Adipocyte (in vitro differentiated cells): ENCODE measurements around the gene TM9SF2.
"Not testable (repeated sequence)": the region's sequence is repeated elsewhere in the genome, so short reads cannot be mapped to it uniquely, and the experiment has no call there.

Source experiments
- DNase-seq: peaks from one replicate; pipeline ENCODE4 v3.0.0-alpha.2; 2015; ENCODE audit warnings: low read depth
- H3K27me3 ChIP-seq: replicated peaks from 2 replicates; pipeline ENCODE4 v1.7.0; 2013; ENCODE audit warnings: mild to moderate bottlenecking, low read length, moderate library complexity; ENCODE audit not compliant: control insufficient read depth, insufficient read depth
- H3K36me3 ChIP-seq: 2 replicates; pipeline ENCODE4 v1.7.0; 2013; ENCODE audit warnings: low read length, mild to moderate bottlenecking, moderate library complexity; ENCODE audit not compliant: control insufficient read depth, insufficient read depth, severe bottlenecking
- H3K4me1 ChIP-seq: 2 replicates; pipeline ENCODE4 v1.7.0; 2013; ENCODE audit warnings: mild to moderate bottlenecking, low read length, moderate library complexity; ENCODE audit not compliant: control insufficient read depth, insufficient read depth
- H3K4me3 ChIP-seq: 2 replicates; pipeline ENCODE4 v1.7.0; 2013; ENCODE audit warnings: mild to moderate bottlenecking, low read length, moderate library complexity
- H3K9ac ChIP-seq: 2 replicates; pipeline ENCODE4 v1.7.0; 2013; ENCODE audit warnings: mild to moderate bottlenecking, low read length, moderate library complexity
- H3K9me3 ChIP-seq: 2 replicates; pipeline ENCODE4 v1.7.0; 2013; ENCODE audit warnings: mild to moderate bottlenecking, low read length, moderate library complexity; ENCODE audit not compliant: control insufficient read depth

The TM9SF2 gene

DNA sequence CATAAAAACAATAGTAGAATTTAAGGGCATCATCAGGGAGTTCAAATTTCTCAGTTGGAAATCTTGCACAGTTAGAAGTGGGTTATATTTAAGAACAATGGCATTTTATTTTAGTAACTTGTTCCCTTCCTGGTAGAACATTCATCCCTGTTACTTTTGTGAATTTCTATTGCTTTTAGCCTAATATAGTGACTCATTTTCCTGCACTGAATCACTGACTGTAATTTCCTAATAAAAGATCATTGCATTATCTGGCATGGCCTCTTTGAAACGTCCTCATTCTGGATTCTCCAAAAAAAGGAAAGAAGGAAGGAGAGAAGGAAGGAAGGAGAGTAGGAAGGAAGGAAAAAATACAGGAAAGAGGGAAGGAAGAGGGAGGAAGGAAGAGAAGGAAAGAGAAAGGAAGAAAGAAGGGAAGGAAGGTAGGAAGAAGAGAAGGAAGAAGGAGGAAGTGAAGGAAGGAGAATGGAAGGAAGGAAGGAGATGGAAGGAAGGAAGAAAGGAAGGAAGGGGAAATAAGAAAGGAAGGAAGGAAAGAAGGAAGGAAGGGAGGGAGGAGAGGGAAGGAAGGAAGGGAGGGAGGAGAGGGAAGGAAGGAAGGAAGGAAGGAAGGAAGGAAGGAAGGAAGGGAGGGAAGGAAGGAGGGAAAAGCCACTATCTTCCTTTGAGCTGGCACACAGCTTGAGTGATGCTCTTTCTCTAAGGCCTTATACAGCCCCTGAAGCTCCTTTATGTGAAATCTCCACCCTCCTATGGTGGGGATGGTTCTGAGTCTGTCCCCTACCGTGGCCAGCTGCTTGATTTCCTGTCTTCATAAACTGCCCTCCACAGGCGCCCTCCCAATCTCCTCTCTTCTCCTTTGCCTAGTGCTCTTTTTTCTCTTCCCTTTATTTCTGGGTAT lies 29.8 kb upstream of the TM9SF2 start:
- Histone ChIP-seq H3K4me3 (peak overlapping the region; percentile 32), H3K9ac (peak overlapping the region; percentile 48), H3K4me1 (peaks cover 30% of the 10 kb centered on the region), H3K36me3 (no peaks in the 10 kb centered on the region), H3K9me3 (no peaks in the 10 kb centered on the region), H3K27me3 (no peaks in the 10 kb centered on the region)
- DNase-seq: no peak

GRCh38 chr13:99472122-99472440 lies 29.2 kb upstream of the TM9SF2 start:
- no peaks in the 10 kb centered on the region for H3K36me3 ChIP-seq
- no peak overlapping the region for H3K4me3 ChIP-seq
- no peaks in the 10 kb centered on the region for H3K27me3 ChIP-seq
- no peak for DNase-seq
- H3K4me1 ChIP-seq: peaks cover 29% of the 10 kb centered on the region
- no peak overlapping the region for H3K9ac ChIP-seq
- H3K9me3 ChIP-seq: no peaks in the 10 kb centered on the region

DNA sequence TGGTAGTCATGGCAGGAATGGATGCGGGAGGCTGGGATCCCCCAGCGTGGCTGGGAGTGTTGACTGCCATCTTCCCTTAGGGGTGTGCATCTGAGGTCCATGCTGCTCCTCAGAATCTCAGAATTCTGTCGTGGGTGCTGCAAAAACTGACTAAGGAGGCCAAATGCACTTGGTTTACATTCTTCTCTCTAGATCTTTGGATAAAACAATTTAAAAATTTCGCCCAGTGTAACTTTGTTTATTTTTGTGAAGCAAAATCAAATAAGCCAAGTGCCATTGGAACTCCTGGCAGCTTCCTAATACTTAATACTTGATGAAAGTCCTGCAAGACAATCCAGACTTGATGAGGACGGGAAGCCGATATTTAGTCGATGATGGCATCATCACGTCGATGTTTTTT lies 27.8 kb upstream of the TM9SF2 start:
- H3K36me3 ChIP-seq: no peaks in the 10 kb centered on the region
- H3K27me3 ChIP-seq: no peaks in the 10 kb centered on the region
- DNase-seq: no peak
- no peak overlapping the region for H3K9ac ChIP-seq
- peaks cover 18% of the 10 kb centered on the region for H3K4me1 ChIP-seq
- no peak overlapping the region for H3K4me3 ChIP-seq
- no peaks in the 10 kb centered on the region for H3K9me3 ChIP-seq

DNA sequence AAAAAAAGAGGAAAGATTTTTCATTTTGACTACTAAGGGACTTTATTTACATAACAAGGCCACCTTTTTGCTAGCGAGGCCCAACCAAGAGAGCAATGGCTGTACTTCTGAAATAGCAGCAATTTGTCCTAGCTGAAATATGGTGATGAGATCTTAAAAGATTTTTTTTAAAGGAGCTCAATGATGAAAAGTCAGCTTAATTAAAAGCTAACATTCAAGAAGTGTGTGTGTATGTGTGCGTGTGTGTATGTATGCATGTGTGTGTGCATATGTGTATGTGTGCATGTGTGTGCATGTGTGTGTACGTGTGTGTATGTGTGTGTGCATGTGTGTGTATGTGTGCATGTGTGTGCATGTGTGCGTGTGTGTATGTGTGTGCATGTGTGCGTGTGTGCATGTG lies 24.6 kb upstream of the TM9SF2 start:
- H3K27me3 ChIP-seq: no peaks in the 10 kb centered on the region
- no peak overlapping the region for H3K9ac ChIP-seq
- H3K36me3 ChIP-seq: no peaks in the 10 kb centered on the region
- H3K4me1 ChIP-seq: peaks cover 2% of the 10 kb centered on the region
- DNase-seq: no peak
- H3K4me3 ChIP-seq: no peak overlapping the region
- no peaks in the 10 kb centered on the region for H3K9me3 ChIP-seq

DNA sequence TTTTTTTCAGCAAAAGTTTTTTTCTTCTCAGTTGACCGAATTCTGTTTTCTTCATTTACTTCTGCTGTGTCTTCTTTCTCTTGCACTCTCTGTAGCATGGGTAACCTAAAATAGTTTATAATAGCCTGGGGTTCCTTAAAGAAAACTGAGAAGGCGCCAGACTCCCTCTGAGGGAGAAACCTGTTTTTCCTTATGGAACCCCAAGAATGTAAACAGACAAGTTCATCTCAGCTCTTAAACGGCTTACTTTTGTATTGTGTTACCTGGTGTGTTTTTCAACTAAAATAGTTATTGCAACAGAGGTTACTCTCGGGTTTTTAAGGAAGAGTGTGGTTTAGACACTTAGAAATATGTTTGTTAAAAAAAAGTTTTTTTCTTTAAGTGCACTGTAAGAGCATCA lies 23.8 kb upstream of the TM9SF2 start:
- Histone ChIP-seq H3K9ac (no peak overlapping the region), H3K36me3 (no peaks in the 10 kb centered on the region), H3K9me3 (no peaks in the 10 kb centered on the region), H3K27me3 (no peaks in the 10 kb centered on the region), H3K4me1 (no peaks in the 10 kb centered on the region), H3K4me3 (no peak overlapping the region)
- DNase-seq: no peak

- Histone ChIP-seq H3K4me1 (peaks cover 9% of the 10 kb centered on the region), H3K27me3 (no peaks in the 10 kb centered on the region), H3K36me3 (no peaks in the 10 kb centered on the region), H3K9ac (no peak overlapping the region), H3K4me3 (no peak overlapping the region), H3K9me3 (no peaks in the 10 kb centered on the region)
- DNase-seq: no peak
Measured at GRCh38 chr13:99481366-99481765, 19.9 kb upstream of the TM9SF2 start.

GRCh38 chr13:99484473-99484872 lies 16.8 kb upstream of the TM9SF2 start:
- H3K9me3 ChIP-seq: no peaks in the 10 kb centered on the region
- no peaks in the 10 kb centered on the region for H3K36me3 ChIP-seq
- H3K4me3 ChIP-seq: no peak overlapping the region
- H3K4me1 ChIP-seq: peaks cover 9% of the 10 kb centered on the region
- H3K9ac ChIP-seq: no peak overlapping the region
- H3K27me3 ChIP-seq: no peaks in the 10 kb centered on the region
- peak; percentile 61 for DNase-seq

DNA sequence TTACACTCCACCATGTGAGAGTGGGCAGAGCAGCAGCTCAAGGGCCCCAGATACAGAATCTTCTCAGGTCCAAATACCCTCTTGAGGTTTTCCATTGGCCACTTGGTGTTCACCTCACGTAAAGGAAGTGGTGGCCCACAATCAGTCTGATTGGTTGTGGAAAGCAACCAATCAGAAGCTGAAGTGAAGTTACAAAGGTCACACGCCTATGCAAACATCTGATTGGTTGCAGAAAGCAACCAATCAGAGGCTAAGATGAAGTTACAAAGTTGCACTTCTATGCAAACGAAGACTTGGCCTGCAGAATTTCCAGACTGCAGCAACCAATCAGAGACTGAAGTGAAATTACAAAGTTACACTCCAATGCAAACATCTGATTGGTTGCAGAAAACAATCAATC lies 14.3 kb upstream of the TM9SF2 start:
- DNase-seq: no peak
- no peaks in the 10 kb centered on the region for H3K9me3 ChIP-seq
- no peaks in the 10 kb centered on the region for H3K27me3 ChIP-seq
- no peak overlapping the region for H3K4me3 ChIP-seq
- no peak overlapping the region for H3K9ac ChIP-seq
- H3K4me1 ChIP-seq: peaks cover 9% of the 10 kb centered on the region
- no peaks in the 10 kb centered on the region for H3K36me3 ChIP-seq

- Histone ChIP-seq H3K4me1 (peaks cover 7% of the 10 kb centered on the region), H3K9ac (no peak overlapping the region), H3K4me3 (no peak overlapping the region), H3K27me3 (no peaks in the 10 kb centered on the region), H3K9me3 (no peaks in the 10 kb centered on the region), H3K36me3 (no peaks in the 10 kb centered on the region)
- DNase-seq: no peak
Measured at GRCh38 chr13:99489028-99489427, 12.2 kb upstream of the TM9SF2 start.

GRCh38 chr13:99491750-99492149 lies 9.5 kb upstream of the TM9SF2 start:
- not testable (repeated sequence) for H3K9ac ChIP-seq, DNase-seq, H3K27me3 ChIP-seq, H3K9me3 ChIP-seq, H3K36me3 ChIP-seq, H3K4me3 ChIP-seq
- peaks cover 11% of the 10 kb centered on the region for H3K4me1 ChIP-seq

DNA sequence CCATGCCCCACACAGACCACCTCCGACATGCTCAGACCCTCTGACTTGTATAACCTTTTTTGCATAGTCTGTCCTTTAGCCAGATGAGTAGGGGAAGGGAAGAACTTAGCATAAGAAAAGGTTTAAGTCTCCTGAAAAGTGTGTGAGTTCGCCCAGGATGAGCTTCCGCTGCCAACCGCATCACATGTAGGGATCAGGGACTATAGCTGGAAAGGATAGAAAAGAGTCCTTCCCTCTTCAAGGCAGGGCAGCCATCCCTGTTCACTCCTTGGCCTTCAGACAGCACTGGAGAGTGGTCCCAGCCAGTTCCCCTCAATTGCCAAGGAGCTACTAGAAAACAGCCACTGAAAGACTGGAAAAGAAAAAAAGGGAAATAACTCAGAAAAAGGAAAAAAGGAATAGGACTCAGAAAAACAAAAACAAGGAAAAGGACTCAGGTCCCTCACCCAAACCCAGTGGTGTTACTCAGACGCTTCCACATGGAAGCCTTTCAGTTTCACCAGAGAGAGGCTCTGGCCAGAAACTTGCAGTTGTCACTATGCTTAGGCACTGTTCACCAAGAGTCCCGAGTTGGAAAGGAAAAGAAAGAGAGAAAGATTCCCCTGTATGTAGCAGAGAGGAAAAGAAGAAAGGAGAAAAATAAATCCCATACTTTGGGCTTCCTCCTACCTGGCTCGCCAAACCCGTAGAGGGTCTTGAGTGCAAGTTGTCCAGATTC lies 5.6 kb upstream of the TM9SF2 start:
- no peaks in the 10 kb centered on the region for H3K36me3 ChIP-seq
- DNase-seq: peak; percentile 17
- H3K9me3 ChIP-seq: no peaks in the 10 kb centered on the region
- no peaks in the 10 kb centered on the region for H3K27me3 ChIP-seq
- H3K4me1 ChIP-seq: peaks cover 21% of the 10 kb centered on the region
- peak overlapping the region; percentile 83 for H3K4me3 ChIP-seq
- H3K9ac ChIP-seq: peak overlapping the region; percentile 76
